Measurements from ENCODE around the gene UMAD1.

Gene UMAD1

GRCh38 chr7:7757576-7757975 lies 117.0 kb downstream of the UMAD1 start:
- no peak for TF ChIP-seq CTCF (IDR thresholded peaks at IDR 0.05)

GRCh38 chr7:7761340-7761973 lies 120.9 kb downstream of the UMAD1 start:
- peak; percentile 45 for TF ChIP-seq CTCF (IDR thresholded peaks at IDR 0.05)

- TF ChIP-seq CTCF (IDR thresholded peaks at IDR 0.05), result no peak
Measured at GRCh38 chr7:7761974-7762779, 121.6 kb downstream of the UMAD1 start.

- TF ChIP-seq CTCF (IDR thresholded peaks at IDR 0.05), result peak; percentile 30; the same call in 1 of the 2 replicates
Measured at GRCh38 chr7:7764520-7765396, 124.2 kb downstream of the UMAD1 start.

GRCh38 chr7:7765422-7765821 lies 124.9 kb downstream of the UMAD1 start:
- TF ChIP-seq CTCF (IDR thresholded peaks at IDR 0.05), result no peak

- no peak for TF ChIP-seq CTCF (IDR thresholded peaks at IDR 0.05)
Measured at GRCh38 chr7:7766671-7767070, 126.1 kb downstream of the UMAD1 start.

- TF ChIP-seq CTCF (IDR thresholded peaks at IDR 0.05), result no peak
Measured at GRCh38 chr7:7768977-7769709, 128.6 kb downstream of the UMAD1 start.
